ENCODE data around the gene DUSP8. TPM values are rescaled to one million over a fixed set of nuclear protein-coding genes. Genes with fewer than 3 reads are reported as not detected.
A peak's percentile ranks its signal among the peaks of the same experiment; 100 is the strongest.
"Not testable (repeated sequence)": the region's sequence is repeated elsewhere in the genome, so short reads cannot be mapped to it uniquely, and the experiment has no call there.

DUSP8 gene
- 1 to 10 TPM; 2.5 to 8.5 (median 4.8) TPM for total RNA-seq

GRCh38 chr11:1572197-1573076, at the start of gene DUSP8:
TSS of gene DUSP8 (minus strand) at chr11:1572271. CDS start at chr11:1565826, 6,445 bp downstream.
- peak within 1 kb of the TSS; percentile 68 to 85 (median 74) for H3K4me3 ChIP-seq
- H3K9me3 ChIP-seq, result no peaks in the 10 kb centered on the region
- intact Hi-C loops (cut with DNase I), result no loop called here
- no peak for TF ChIP-seq CTCF (IDR thresholded peaks at IDR 0.05)
- no peak for TF ChIP-seq POLR2A (IDR thresholded peaks at IDR 0.05; ENCODE audit: low read depth)
- TF ChIP-seq EP300 (IDR thresholded peaks at IDR 0.05), result no peak
- peak; percentile 12 to 62 for TF ChIP-seq POLR2AphosphoS5 (IDR thresholded peaks at IDR 0.05)
- WGBS, result no CpG with 5 or more reads among the region's 124 CpGs
- H3K36me3 ChIP-seq, result no peaks in the 10 kb centered on the region
- DNase-seq (ENCODE audit: extremely low spot score), result peak; percentile 95
- H3K4me1 ChIP-seq, result peaks cover 49 to 70% (median 66%) of the 10 kb centered on the region in 4 donors
- peak within 1 kb of the TSS; percentile 84 to 87 (median 86) for H3K27ac ChIP-seq (replicated peaks in 1 of 4)
- H3K27me3 ChIP-seq, result peaks cover 0 to 11% (median 2%) of the 10 kb centered on the region in 4 donors

- TF ChIP-seq EP300 (IDR thresholded peaks at IDR 0.05) (no peak), POLR2A (IDR thresholded peaks at IDR 0.05; ENCODE audit: low read depth) (no peak), CTCF (IDR thresholded peaks at IDR 0.05) (no peak), POLR2AphosphoS5 (IDR thresholded peaks at IDR 0.05) (no peak)
- Histone ChIP-seq H3K27ac (replicated peaks in 1 of 4) (no peak overlapping the region), H3K4me1 (no peaks in the 10 kb centered on the region), H3K4me3 (no peak overlapping the region), H3K27me3 (peaks cover 0 to 50% (median 0%) of the 10 kb centered on the region in 4 donors), H3K9me3 (no peaks in the 10 kb centered on the region), H3K36me3 (no peaks in the 10 kb centered on the region)
- intact Hi-C loops (cut with DNase I), result no loop called here
- 51% methylated on average over 10 of the region's 10 CpGs for WGBS
- no peak for DNase-seq (ENCODE audit: extremely low spot score)
These were observed 47.4 kb upstream of the DUSP8 start for GRCh38 chr11:1619449-1619848.

- Histone ChIP-seq H3K27ac (replicated peaks in 1 of 4) (no peak overlapping the region), H3K36me3 (no peaks in the 10 kb centered on the region), H3K27me3 (peaks cover 0 to 50% (median 0%) of the 10 kb centered on the region in 4 donors), H3K9me3 (no peaks in the 10 kb centered on the region), H3K4me3 (no peak overlapping the region), H3K4me1 (no peaks in the 10 kb centered on the region)
- intact Hi-C loops (cut with DNase I), result no loop called here
- TF ChIP-seq CTCF (IDR thresholded peaks at IDR 0.05), result no peak
- no peak for TF ChIP-seq POLR2AphosphoS5 (IDR thresholded peaks at IDR 0.05)
- TF ChIP-seq EP300 (IDR thresholded peaks at IDR 0.05), result no peak
- TF ChIP-seq POLR2A (IDR thresholded peaks at IDR 0.05; ENCODE audit: low read depth), result no peak
- no peak for DNase-seq (ENCODE audit: extremely low spot score)
- 83% methylated on average over 10 of the region's 10 CpGs for WGBS
These were observed 46.2 kb upstream of the DUSP8 start for GRCh38 chr11:1618231-1618630.

GRCh38 chr11:1608363-1608762, 36.3 kb upstream of the DUSP8 start, which contains the start of gene KRTAP5-3:
TSS of gene KRTAP5-3 (minus strand) at chr11:1608463. CDS start at chr11:1608385, 78 bp downstream.
- no peaks in the 10 kb centered on the region for H3K9me3 ChIP-seq
- TF ChIP-seq POLR2AphosphoS5 (IDR thresholded peaks at IDR 0.05), result no peak
- no peak for TF ChIP-seq CTCF (IDR thresholded peaks at IDR 0.05)
- no peak for TF ChIP-seq EP300 (IDR thresholded peaks at IDR 0.05)
- no peak for TF ChIP-seq POLR2A (IDR thresholded peaks at IDR 0.05; ENCODE audit: low read depth)
- no peak for DNase-seq (ENCODE audit: extremely low spot score)
- H3K27ac ChIP-seq (replicated peaks in 1 of 4), result no peak within 1 kb of the TSS
- no peaks in the 10 kb centered on the region for H3K36me3 ChIP-seq
- peaks cover 0 to 75% (median 3%) of the 10 kb centered on the region in 4 donors for H3K27me3 ChIP-seq
- H3K4me3 ChIP-seq, result no peak within 1 kb of the TSS
- intact Hi-C loops (cut with DNase I), result no loop called here
- WGBS, result 65% methylated on average over 4 of the region's 4 CpGs
- peaks cover 0 to 5% (median 0%) of the 10 kb centered on the region in 4 donors for H3K4me1 ChIP-seq

GRCh38 chr11:1607901-1608300, 35.8 kb upstream of the DUSP8 start:
- H3K4me1 ChIP-seq; H3K4me3 ChIP-seq; H3K36me3 ChIP-seq; intact Hi-C loops (cut with DNase I); H3K9me3 ChIP-seq; DNase-seq (ENCODE audit: extremely low spot score); H3K27ac ChIP-seq (replicated peaks in 1 of 4): not testable (repeated sequence)
- H3K27me3 ChIP-seq, result peaks cover 0 to 75% (median 3%) of the 10 kb centered on the region in 4 donors
- WGBS, result no CpG with 5 or more reads among the region's 5 CpGs

- H3K27ac ChIP-seq (replicated peaks in 1 of 4); DNase-seq (ENCODE audit: extremely low spot score); H3K4me1 ChIP-seq; H3K4me3 ChIP-seq; intact Hi-C loops (cut with DNase I); H3K9me3 ChIP-seq; H3K36me3 ChIP-seq: not testable (repeated sequence)
- H3K27me3 ChIP-seq, result peaks cover 0 to 74% (median 3%) of the 10 kb centered on the region in 4 donors
- WGBS, result 37% methylated on average over 17 of the region's 18 CpGs
These were observed 35.2 kb upstream of the DUSP8 start for GRCh38 chr11:1607156-1607845.

- H3K27me3 ChIP-seq, result peaks cover 0 to 67% (median 3%) of the 10 kb centered on the region in 4 donors
- H3K9me3 ChIP-seq; H3K27ac ChIP-seq (replicated peaks in 1 of 4); DNase-seq (ENCODE audit: extremely low spot score); H3K4me1 ChIP-seq; intact Hi-C loops (cut with DNase I); H3K36me3 ChIP-seq; H3K4me3 ChIP-seq: not testable (repeated sequence)
- 84% methylated on average over 13 of the region's 13 CpGs for WGBS
These were observed 33.9 kb upstream of the DUSP8 start for GRCh38 chr11:1605923-1606322.

All from esophagus muscularis mucosa (tissue), 4 donors.